Measurements from ENCODE around the gene SPECC1L.
"Not testable (repeated sequence)": the region's sequence is repeated elsewhere in the genome, so short reads cannot be mapped to it uniquely, and the experiment has no call there.

SPECC1L gene

GRCh38 chr22:24270556-24271385 lies at the start of gene SPECC1L:
Gene SPECC1L, plus strand, starts transcription at chr22:24270831. Its CDS starts 31,401 bp downstream, at chr22:24302232.
- peak; percentile 93 for DNase-seq

- DNase-seq = no peak
Observed at GRCh38 chr22:24224468-24224867, 46.2 kb upstream of the SPECC1L start.

- no peak for DNase-seq
Observed at GRCh38 chr22:24225044-24225601, 45.5 kb upstream of the SPECC1L start.

GRCh38 chr22:24225951-24226350 lies 44.7 kb upstream of the SPECC1L start:
- DNase-seq = no peak

GRCh38 chr22:24230911-24231656 lies 39.5 kb upstream of the SPECC1L start:
- no peak for DNase-seq

- no peak for DNase-seq
Observed at GRCh38 chr22:24231706-24232105, 38.9 kb upstream of the SPECC1L start.

GRCh38 chr22:24232124-24232523 lies 38.5 kb upstream of the SPECC1L start:
- DNase-seq = no peak

- no peak for DNase-seq
Observed at GRCh38 chr22:24232725-24233124, 37.9 kb upstream of the SPECC1L start.

GRCh38 chr22:24233235-24233634 lies 37.4 kb upstream of the SPECC1L start:
- DNase-seq = no peak

- DNase-seq = no peak
Observed at GRCh38 chr22:24233816-24234215, 36.8 kb upstream of the SPECC1L start.

- DNase-seq = no peak
Observed at GRCh38 chr22:24235315-24235714, 35.3 kb upstream of the SPECC1L start.

- DNase-seq = no peak
Observed at GRCh38 chr22:24236656-24237055, 34.0 kb upstream of the SPECC1L start.

- not testable (repeated sequence) for DNase-seq
Observed at GRCh38 chr22:24238101-24238694, 32.4 kb upstream of the SPECC1L start.

- no peak for DNase-seq
Observed at GRCh38 chr22:24240381-24240780, 30.2 kb upstream of the SPECC1L start.

- not testable (repeated sequence) for DNase-seq
Observed at GRCh38 chr22:24240985-24241692, 29.5 kb upstream of the SPECC1L start.

- not testable (repeated sequence) for DNase-seq
Observed at GRCh38 chr22:24243417-24243816, 27.2 kb upstream of the SPECC1L start.

- no peak for DNase-seq
Observed at GRCh38 chr22:24244144-24244787, 26.4 kb upstream of the SPECC1L start.

- DNase-seq = not testable (repeated sequence)
Observed at GRCh38 chr22:24245030-24245431, 25.6 kb upstream of the SPECC1L start, which contains the start of gene GGT5. Gene GGT5, minus strand, starts transcription at chr22:24245082. Its CDS starts 357 bp downstream, at chr22:24244725.

- DNase-seq = peak; percentile 39
Observed at GRCh38 chr22:24245584-24246561, 24.8 kb upstream of the SPECC1L start.

- no peak for DNase-seq
Observed at GRCh38 chr22:24247011-24247507, 23.6 kb upstream of the SPECC1L start.

Data from EL (cell line).